Neural progenitor cell (in vitro differentiated cells): ENCODE results near the gene GRIN2A. TPM values are rescaled to one million over a fixed set of nuclear protein-coding genes. Genes with fewer than 3 reads are reported as not detected.

Experiments used
- DNase-seq: peaks from one replicate; pipeline ENCODE4 v3.0.0-alpha.2; 2016; ENCODE audit warnings: low spot score
- H2AFZ ChIP-seq: fragments of 200-600 bp; sonication (generic); replicated peaks from 2 replicates; pipeline ENCODE4 v1.6.1; 2016; ENCODE audit warnings: antibody characterized with exemption
- H3F3A ChIP-seq: fragments of 200-600 bp; sonication (generic); 2 replicates; pipeline ENCODE4 v1.6.1; 2016; ENCODE audit warnings: antibody characterized with exemption, low read depth
- H3K27ac ChIP-seq: fragments of 200-600 bp; sonication (generic); 2 replicates; pipeline ENCODE4 v1.5.1; 2016; ENCODE audit warnings: mild to moderate bottlenecking
- H3K27me3 ChIP-seq: fragments of 200-600 bp; sonication (generic); 2 replicates; pipeline ENCODE4 v1.6.1; 2016; ENCODE audit warnings: mild to moderate bottlenecking, moderate library complexity
- H3K36me3 ChIP-seq: fragments of 200-600 bp; sonication (generic); 2 replicates; pipeline ENCODE4 v1.5.1; 2016
- H3K4me1 ChIP-seq: fragments of 200-600 bp; sonication (generic); 2 replicates; pipeline ENCODE4 v1.6.1; 2016; ENCODE audit warnings: mixed run types
- H3K4me2 ChIP-seq: fragments of 200-600 bp; sonication (generic); 2 replicates; pipeline ENCODE4 v1.6.1; 2016
- H3K4me3 ChIP-seq: fragments of 200-600 bp; sonication (generic); 2 replicates; pipeline ENCODE4 v1.5.1; 2016
- H3K79me2 ChIP-seq: fragments of 200-600 bp; sonication (generic); 2 replicates; pipeline ENCODE4 v1.6.1; 2016; ENCODE audit warnings: low read depth
- H3K9ac ChIP-seq: fragments of 200-600 bp; sonication (generic); 2 replicates; pipeline ENCODE4 v1.6.1; 2016
- H3K9me3 ChIP-seq: fragments of 200-600 bp; sonication (generic); 2 replicates; pipeline ENCODE4 v1.5.1; 2016; ENCODE audit warnings: low read depth
- H4K20me1 ChIP-seq: fragments of 200-600 bp; sonication (generic); 2 replicates; pipeline ENCODE4 v1.6.1; 2016; ENCODE audit warnings: low read depth
- H3K27ac Mint-ChIP-seq: 3 replicates; pipeline ENCODE4 v1.8.0; 2021; ENCODE audit warnings: mixed read lengths
- H3K27me3 Mint-ChIP-seq: 2 replicates; pipeline ENCODE4 v1.8.0; 2022; ENCODE audit warnings: low read depth, mild to moderate bottlenecking, inconsistent platforms, moderate library complexity, mixed read lengths; ENCODE audit not compliant: insufficient read depth
- H3K36me3 Mint-ChIP-seq: 3 replicates; pipeline ENCODE4 v1.8.0; 2021; ENCODE audit warnings: mixed read lengths
- H3K4me1 Mint-ChIP-seq: 3 replicates; pipeline ENCODE4 v1.8.0; 2021; ENCODE audit warnings: mixed read lengths
- H3K4me3 Mint-ChIP-seq: 3 replicates; pipeline ENCODE4 v1.8.0; 2021; ENCODE audit warnings: mild to moderate bottlenecking, moderate library complexity, mixed read lengths
- H3K9me3 Mint-ChIP-seq: 3 replicates; pipeline ENCODE4 v1.8.0; 2020; ENCODE audit warnings: mixed read lengths
- CTCF ChIP-seq: fragments of 200-600 bp; sonication (generic); IDR thresholded peaks from 2 replicates; pipeline ENCODE4 v1.5.1; 2017; ENCODE audit warnings: antibody characterized with exemption, mild to moderate bottlenecking
- EZH2 ChIP-seq: fragments of 200-600 bp; sonication (generic); IDR thresholded peaks from 2 replicates; pipeline ENCODE4 v1.6.1; 2017; ENCODE audit warnings: antibody characterized with exemption, mild to moderate bottlenecking, moderate library complexity
- EZH2phosphoT487 ChIP-seq: fragments of 200-600 bp; sonication (generic); IDR thresholded peaks from 2 replicates; pipeline ENCODE4 v1.6.1; 2017; ENCODE audit warnings: antibody characterized with exemption
- total RNA-seq: library from RNA; depleted of rRNA; stranded (reverse); fragments of >200 nt; gene quantifications from 2 replicates; pipeline ENCODE4 v1.2.3, GENCODE V29; 2015; ENCODE audit warnings: low replicate concordance

The GRIN2A gene
- total RNA-seq, 1 donor from 2014 or later: 1.6 TPM

- peaks cover 49% of the 10 kb centered on the region for H3K27me3 ChIP-seq
Observed at GRCh38 chr16:10180042-10180770, 2.0 kb downstream of the GRIN2A start.

GRCh38 chr16:10178526-10178925 is 3.7 kb downstream of the GRIN2A start:
- Histone ChIP-seq H3K9ac (no peak overlapping the region), H3K36me3 (no peaks in the 10 kb centered on the region), H3K79me2 (no peaks in the 10 kb centered on the region), H3F3A (peaks cover 1% of the 10 kb centered on the region), H3K9me3 (no peaks in the 10 kb centered on the region), H3K27me3 (peaks cover 32% of the 10 kb centered on the region), H3K4me1 (no peaks in the 10 kb centered on the region), H3K27ac (no peak overlapping the region), H3K4me2 (no peak overlapping the region), H3K4me3 (no peak overlapping the region), H4K20me1 (no peaks in the 10 kb centered on the region), H2AFZ (no peak overlapping the region)
- peaks cover 2% of the 10 kb centered on the region for H3K9me3 Mint-ChIP-seq
- H3K4me3 Mint-ChIP-seq: no peak overlapping the region
- peaks cover 18% of the 10 kb centered on the region for H3K4me1 Mint-ChIP-seq
- H3K27ac Mint-ChIP-seq: no peak overlapping the region
- TF ChIP-seq EZH2 (no peak), CTCF (no peak), EZH2phosphoT487 (no peak)
- no peaks in the 10 kb centered on the region for H3K36me3 Mint-ChIP-seq
- H3K27me3 Mint-ChIP-seq: peaks cover 23% of the 10 kb centered on the region
- no peak for DNase-seq

More at GRCh38 chr16:10180042-10180770, 2.0 kb downstream of the GRIN2A start:
- TF ChIP-seq EZH2 (no peak), EZH2phosphoT487 (no peak), CTCF (no peak)
- H3K79me2 ChIP-seq: no peaks in the 10 kb centered on the region
- H2AFZ ChIP-seq: peak overlapping the region; percentile 83
- no peak overlapping the region for H3K27ac Mint-ChIP-seq
- peak overlapping the region; percentile 58 for H3K4me3 ChIP-seq
- peaks cover 34% of the 10 kb centered on the region for H3K27me3 Mint-ChIP-seq
- H3K36me3 Mint-ChIP-seq: no peaks in the 10 kb centered on the region
- H4K20me1 ChIP-seq: peaks cover 4% of the 10 kb centered on the region
- H3K36me3 ChIP-seq: no peaks in the 10 kb centered on the region
- no peak overlapping the region for H3K27ac ChIP-seq
- H3K9me3 ChIP-seq: no peaks in the 10 kb centered on the region
- H3K4me1 Mint-ChIP-seq: peaks cover 19% of the 10 kb centered on the region
- H3K9me3 Mint-ChIP-seq: peaks cover 2% of the 10 kb centered on the region
- H3K9ac ChIP-seq: no peak overlapping the region
- H3K4me2 ChIP-seq: peak overlapping the region; percentile 93
- no peaks in the 10 kb centered on the region for H3K4me1 ChIP-seq
- peak overlapping the region; percentile 81 for H3K4me3 Mint-ChIP-seq
- peaks cover 5% of the 10 kb centered on the region for H3F3A ChIP-seq
- DNase-seq: no peak

- no peaks in the 10 kb centered on the region for H3K79me2 ChIP-seq
- no peaks in the 10 kb centered on the region for H3K4me1 ChIP-seq
- TF ChIP-seq EZH2phosphoT487 (no peak), CTCF (no peak), EZH2 (no peak)
- H3K36me3 ChIP-seq: no peaks in the 10 kb centered on the region
- H2AFZ ChIP-seq: no peak overlapping the region
- H3K27me3 ChIP-seq: peaks cover 28% of the 10 kb centered on the region
- H3K27ac Mint-ChIP-seq: no peak overlapping the region
- H3K4me2 ChIP-seq: no peak overlapping the region
- no peak overlapping the region for H3K4me3 ChIP-seq
- no peak overlapping the region for H3K9ac ChIP-seq
- no peaks in the 10 kb centered on the region for H3F3A ChIP-seq
- H3K4me1 Mint-ChIP-seq: peaks cover 16% of the 10 kb centered on the region
- no peaks in the 10 kb centered on the region for H3K36me3 Mint-ChIP-seq
- H3K9me3 ChIP-seq: no peaks in the 10 kb centered on the region
- no peaks in the 10 kb centered on the region for H4K20me1 ChIP-seq
- H3K4me3 Mint-ChIP-seq: no peak overlapping the region
- no peak for DNase-seq
- no peaks in the 10 kb centered on the region for H3K9me3 Mint-ChIP-seq
- no peak overlapping the region for H3K27ac ChIP-seq
- peaks cover 20% of the 10 kb centered on the region for H3K27me3 Mint-ChIP-seq
Observed at GRCh38 chr16:10178080-10178479, 4.1 kb downstream of the GRIN2A start.
